NCI-H2227 treated with DMSO at 0.1 percent for 48 hours (cell line): Measurements from ENCODE around the gene PRKCE.
A peak's percentile ranks its signal among the peaks of the same experiment; 100 is the strongest.
"Not testable (repeated sequence)": the region's sequence is repeated elsewhere in the genome, so short reads cannot be mapped to it uniquely, and the experiment has no call there.

Experiments
- DNase-seq: peaks from one replicate; lab custom pipeline; 2025; lab: John Stamatoyannopoulos, UW

PRKCE gene

GRCh38 chr2:45837812-45838341, 186.4 kb downstream of the PRKCE start:
- DNase-seq, result no peak

GRCh38 chr2:45839508-45840251, 188.2 kb downstream of the PRKCE start:
- no peak for DNase-seq

GRCh38 chr2:45840481-45840880, 189.0 kb downstream of the PRKCE start:
- no peak for DNase-seq

- no peak for DNase-seq
Observed at GRCh38 chr2:45841752-45842407, 190.4 kb downstream of the PRKCE start.

DNA sequence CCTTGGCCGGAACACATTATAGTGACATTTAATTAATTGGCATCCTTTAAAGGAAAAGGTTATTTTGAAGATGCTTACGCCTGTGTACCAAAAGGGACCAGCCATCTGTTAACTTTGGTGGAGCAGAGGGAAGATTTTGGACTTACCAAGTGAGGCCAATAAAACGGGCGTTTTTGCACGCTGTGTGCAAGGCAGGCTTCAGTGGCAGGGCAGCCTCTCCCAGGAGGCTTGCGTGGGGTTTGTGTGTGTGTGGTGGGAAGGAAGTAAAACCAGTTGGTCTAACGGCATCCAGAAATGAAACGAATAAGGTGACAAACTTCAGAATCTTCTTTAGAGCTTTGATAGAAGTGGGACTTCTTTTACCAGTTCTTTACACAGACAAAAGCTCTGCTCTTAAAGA, 191.7 kb downstream of the PRKCE start:
- DNase-seq, result no peak

DNA sequence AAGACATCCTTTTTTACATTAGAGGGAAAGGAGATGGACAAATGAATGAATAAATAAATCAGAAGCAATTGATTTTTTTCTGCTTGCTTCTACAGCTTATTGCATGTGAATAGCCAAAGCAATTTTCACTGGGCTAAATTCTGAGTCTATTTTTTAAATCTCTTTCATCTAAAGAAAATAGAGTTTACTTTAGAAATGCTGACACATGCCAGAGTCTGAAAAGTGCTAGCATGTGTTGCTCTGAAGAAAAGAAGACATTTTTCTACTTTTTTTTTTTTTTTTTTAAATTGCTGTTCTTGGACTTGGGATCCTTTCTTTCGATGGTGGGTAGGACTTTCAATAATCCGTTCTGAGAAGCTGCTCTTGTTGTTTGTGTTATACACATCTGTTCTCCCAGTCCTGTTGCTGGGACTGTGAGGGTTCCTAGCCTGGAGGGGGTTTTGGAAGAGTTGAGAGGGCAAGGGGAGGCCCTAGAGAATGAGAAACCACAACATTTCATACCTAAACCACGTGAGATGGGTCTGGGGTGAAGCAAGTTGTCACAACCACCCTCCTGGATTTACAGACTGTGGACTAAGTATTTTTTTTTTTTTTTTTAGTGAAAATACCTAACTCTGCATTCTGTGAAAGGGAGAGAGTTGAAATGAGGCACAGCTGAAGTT, 193.5 kb downstream of the PRKCE start:
- no peak for DNase-seq

GRCh38 chr2:45845566-45845965, 194.1 kb downstream of the PRKCE start:
- no peak for DNase-seq

DNA sequence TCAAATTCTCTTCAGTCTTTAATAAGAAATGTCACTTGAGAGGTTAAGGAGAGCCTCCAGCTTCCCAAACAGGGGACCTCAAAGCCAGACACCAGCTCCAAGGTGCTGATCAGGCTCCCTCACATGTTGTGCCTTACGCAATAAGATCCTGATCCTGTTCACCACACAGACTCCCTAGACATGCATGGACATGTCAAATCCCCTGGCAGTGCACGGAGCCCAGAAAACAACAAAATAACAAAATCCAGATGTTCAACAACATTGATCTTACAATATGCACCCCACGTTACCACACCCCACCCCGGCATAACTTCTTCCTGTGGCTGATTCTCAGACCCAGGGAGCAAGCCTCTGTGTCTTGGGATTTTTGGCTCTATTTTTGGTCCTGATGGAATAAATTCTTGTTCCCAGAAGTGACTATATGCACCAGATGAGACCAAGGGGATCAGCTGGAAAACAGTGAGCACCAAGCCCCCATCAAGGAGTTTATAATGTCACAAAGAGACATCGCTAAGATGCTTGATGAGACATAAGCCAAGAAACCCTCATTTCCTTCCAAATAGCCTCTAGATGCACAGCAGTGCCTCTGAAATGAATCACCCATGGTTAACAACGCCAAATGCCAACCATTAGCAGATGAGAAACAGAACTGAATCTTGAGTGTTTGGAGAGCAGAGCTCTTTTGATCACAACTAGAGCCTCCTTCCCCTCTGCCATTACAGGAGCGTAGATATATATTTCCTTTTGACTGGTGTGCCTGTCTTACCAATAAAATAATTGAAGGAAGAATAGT, 198.2 kb downstream of the PRKCE start:
- no peak for DNase-seq

DNA sequence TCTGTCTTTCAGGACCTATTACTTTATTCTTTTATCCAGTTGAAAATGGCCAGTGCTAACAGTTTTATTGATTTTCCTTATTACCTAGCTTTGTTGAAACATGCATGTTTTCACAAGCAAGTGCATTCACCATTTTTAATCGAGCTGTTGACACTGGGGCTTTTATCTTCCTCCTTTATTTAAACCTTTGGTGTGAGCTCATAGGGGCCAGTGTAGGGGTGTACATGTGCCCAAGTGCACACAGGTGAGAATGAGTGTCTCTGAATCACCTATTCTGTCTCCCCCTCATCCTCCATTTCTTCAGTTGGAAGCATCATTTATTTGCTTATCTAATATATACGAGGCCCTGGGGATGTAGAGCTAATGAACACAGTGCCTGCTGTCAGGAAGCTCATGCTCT, 199.1 kb downstream of the PRKCE start:
- no peak for DNase-seq

- DNase-seq, result no peak
Observed at GRCh38 chr2:45851111-45851510, 199.6 kb downstream of the PRKCE start.

- DNase-seq, result no peak
Observed at GRCh38 chr2:45851576-45852304, 200.3 kb downstream of the PRKCE start.

- DNase-seq, result no peak
Observed at GRCh38 chr2:45852450-45853150, 201.1 kb downstream of the PRKCE start.

GRCh38 chr2:45855374-45855773, 203.9 kb downstream of the PRKCE start:
- DNase-seq, result no peak

DNA sequence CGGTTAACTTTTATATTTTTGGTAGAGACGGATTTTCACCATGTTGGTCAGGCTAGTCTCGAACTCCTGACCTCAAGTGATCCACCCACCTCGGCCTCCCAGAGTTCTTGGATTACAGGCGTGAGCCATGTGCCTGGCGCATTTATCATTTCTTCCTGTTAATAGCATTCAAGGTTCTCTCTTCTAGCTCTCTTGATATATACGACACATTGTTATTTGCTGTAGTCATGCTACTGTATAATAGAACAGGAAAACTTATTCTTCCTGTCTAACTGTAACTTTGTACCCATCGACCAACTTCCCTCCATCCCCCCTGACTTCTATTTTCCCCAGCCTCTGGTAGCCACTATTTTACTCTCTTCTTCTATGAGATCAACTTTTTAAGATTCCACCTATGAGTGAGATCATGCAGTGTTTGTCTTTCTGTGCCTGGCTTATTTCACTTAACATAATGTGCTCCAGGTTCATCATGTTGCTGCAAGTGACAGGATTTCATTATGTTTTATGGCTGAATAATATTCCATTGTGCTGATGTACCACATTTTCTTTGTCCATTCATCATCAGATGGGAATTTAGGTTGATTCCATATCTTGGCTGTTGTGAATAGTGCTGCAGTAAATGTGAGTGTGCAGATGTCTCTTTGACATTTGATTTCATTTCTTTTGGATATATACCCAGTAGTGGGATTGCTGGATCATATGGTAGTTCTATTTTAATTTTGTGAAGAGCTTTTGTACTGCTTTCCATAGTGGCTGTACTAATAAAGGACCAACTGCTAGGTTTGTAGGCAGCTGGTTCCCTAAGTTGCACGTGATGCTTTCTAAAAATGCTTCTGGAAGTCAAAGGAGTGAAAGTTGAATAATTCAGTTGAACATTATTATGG, 205.2 kb downstream of the PRKCE start:
- no peak for DNase-seq

DNA sequence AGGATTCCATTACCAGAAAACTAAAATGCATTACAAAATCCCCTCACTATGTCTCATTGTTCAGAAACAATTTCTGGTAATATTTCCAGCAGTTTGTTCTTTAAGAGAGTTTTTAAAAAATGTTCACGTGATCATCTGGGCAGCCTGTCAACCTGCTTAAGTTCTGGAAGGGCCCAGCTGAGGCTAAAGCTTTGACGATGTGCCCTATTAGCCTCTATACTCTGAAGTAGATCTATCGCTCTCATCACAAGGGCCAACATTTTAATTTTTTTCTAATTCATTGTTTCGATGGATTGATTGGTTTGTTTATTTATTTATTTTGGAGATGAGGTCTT, 205.8 kb downstream of the PRKCE start:
- DNase-seq, result no peak

GRCh38 chr2:45857867-45858520, 206.5 kb downstream of the PRKCE start:
- peak; percentile 57 for DNase-seq

DNA sequence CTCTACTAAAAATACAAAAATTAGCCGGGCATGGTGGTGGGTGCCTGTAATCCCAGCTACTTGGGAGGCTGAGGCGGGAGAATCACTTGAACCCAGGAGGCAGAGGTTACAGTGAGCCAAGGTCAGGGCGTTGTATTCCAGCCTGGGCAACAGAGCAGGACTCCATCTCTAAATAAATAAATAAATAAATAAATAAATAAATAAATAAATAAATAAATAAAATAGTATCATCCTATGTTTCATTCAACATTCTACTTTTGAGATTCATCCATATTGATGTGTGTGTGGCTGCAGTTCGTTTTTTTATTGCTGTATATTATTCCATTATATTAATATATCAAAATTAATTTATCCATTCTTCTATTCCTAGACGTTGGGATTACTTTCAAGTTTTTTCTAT, 207.4 kb downstream of the PRKCE start:
- not testable (repeated sequence) for DNase-seq

- DNase-seq, result no peak
Observed at GRCh38 chr2:45859682-45860081, 208.2 kb downstream of the PRKCE start.
